Measurements from ENCODE around the gene CCDC32. TPM values are rescaled to one million over a fixed set of nuclear protein-coding genes. Genes with fewer than 3 reads are reported as not detected.

CCDC32 gene
- total RNA-seq, 6 donors from 2014 or later: 17.1 to 56.9 (median 24.1) TPM

- peaks cover 0 to 24% (median 13%) of the 10 kb centered on the region in 4 donors for H3K36me3 ChIP-seq
- H3K27ac ChIP-seq: peak within 1 kb of the TSS; percentile 68 to 79 (median 78)
- WGBS, 2 donors: 0 to 1% methylated on average over 13 to 39 of the region's 62 CpGs
- H3K27me3 ChIP-seq: peaks cover 0 to 4% (median 0%) of the 10 kb centered on the region in 4 donors
- peaks cover 15 to 22% (median 19%) of the 10 kb centered on the region in 4 donors for H3K4me1 ChIP-seq
- peak within 1 kb of the TSS; percentile 77 to 99 (median 90) for H3K4me3 ChIP-seq
- H3K9me3 ChIP-seq: no peaks in the 10 kb centered on the region
- TF ChIP-seq POLR2AphosphoS5 (IDR thresholded peaks at IDR 0.05) (peak; percentile 92), POLR2A (IDR thresholded peaks at IDR 0.05) (peak in 2 of 4 donors; percentile 85 to 90)
- TF ChIP-seq, protein P1, sequence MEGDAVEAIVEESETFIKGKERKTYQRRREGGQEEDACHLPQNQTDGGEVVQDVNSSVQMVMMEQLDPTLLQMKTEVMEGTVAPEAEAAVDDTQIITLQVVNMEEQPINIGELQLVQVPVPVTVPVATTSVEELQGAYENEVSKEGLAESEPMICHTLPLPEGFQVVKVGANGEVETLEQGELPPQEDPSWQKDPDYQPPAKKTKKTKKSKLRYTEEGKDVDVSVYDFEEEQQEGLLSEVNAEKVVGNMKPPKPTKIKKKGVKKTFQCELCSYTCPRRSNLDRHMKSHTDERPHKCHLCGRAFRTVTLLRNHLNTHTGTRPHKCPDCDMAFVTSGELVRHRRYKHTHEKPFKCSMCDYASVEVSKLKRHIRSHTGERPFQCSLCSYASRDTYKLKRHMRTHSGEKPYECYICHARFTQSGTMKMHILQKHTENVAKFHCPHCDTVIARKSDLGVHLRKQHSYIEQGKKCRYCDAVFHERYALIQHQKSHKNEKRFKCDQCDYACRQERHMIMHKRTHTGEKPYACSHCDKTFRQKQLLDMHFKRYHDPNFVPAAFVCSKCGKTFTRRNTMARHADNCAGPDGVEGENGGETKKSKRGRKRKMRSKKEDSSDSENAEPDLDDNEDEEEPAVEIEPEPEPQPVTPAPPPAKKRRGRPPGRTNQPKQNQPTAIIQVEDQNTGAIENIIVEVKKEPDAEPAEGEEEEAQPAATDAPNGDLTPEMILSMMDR (IDR thresholded peaks at IDR 0.05): no peak
- peak; percentile 94 to 96 for DNase-seq
- peak; percentile 88 to 92 for ATAC-seq (ENCODE audit: low FRiP score in 2 of 2)
Observed at GRCh38 chr15:40569129-40569953, 4.5 kb upstream of the CCDC32 start, which contains the start of gene RPUSD2. Gene RPUSD2, plus strand, starts transcription at chr15:40569299. Its CDS starts 39 bp downstream, at chr15:40569338.

DNA sequence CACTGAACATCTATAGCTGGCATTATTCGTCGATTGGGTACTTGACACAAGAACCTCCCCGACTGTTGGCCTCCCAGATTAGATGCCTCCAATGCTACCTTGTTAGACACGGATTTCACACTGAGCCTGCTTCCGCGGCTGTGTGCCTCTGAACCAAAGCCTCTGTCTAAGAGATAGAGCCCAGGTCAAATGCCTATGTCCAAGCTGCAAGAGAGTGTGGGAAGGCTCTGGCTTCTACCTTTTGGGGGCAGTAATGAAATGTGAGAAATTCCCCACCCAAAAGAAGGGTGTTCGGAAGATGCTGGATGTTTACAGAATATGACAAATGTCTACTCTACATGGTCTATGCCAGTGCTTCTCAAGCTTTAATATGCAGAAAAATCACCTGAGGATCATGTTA lies 2.3 kb upstream of the CCDC32 start:
- Histone ChIP-seq H3K27ac (no peak overlapping the region), H3K27me3 (peaks cover 0 to 4% (median 0%) of the 10 kb centered on the region in 4 donors), H3K36me3 (peaks cover 0 to 12% (median 0%) of the 10 kb centered on the region in 4 donors), H3K9me3 (no peaks in the 10 kb centered on the region), H3K4me3 (no peak overlapping the region), H3K4me1 (peaks cover 26 to 37% (median 30%) of the 10 kb centered on the region in 4 donors)
- DNase-seq (no peak), ATAC-seq (ENCODE audit: low FRiP score in 2 of 2) (no peak)
- WGBS, 2 donors: 41 to 49% methylated on average over 5 to 7 of the region's 7 CpGs
- no peak for TF ChIP-seq POLR2AphosphoS5 (IDR thresholded peaks at IDR 0.05)
- TF ChIP-seq POLR2A (IDR thresholded peaks at IDR 0.05): no peak
- no peak for TF ChIP-seq EP300 (IDR thresholded peaks at IDR 0.05)
- TF ChIP-seq, protein P1 (IDR thresholded peaks at IDR 0.05): no peak

- WGBS, 2 donors: 42 to 46% methylated on average over 18 to 19 of the region's 20 CpGs
- TF ChIP-seq EP300 (IDR thresholded peaks at IDR 0.05) (no peak), POLR2A (IDR thresholded peaks at IDR 0.05) (no peak), POLR2AphosphoS5 (IDR thresholded peaks at IDR 0.05) (no peak)
- TF ChIP-seq, protein P1 (IDR thresholded peaks at IDR 0.05): no peak
- Histone ChIP-seq H3K9me3 (no peaks in the 10 kb centered on the region), H3K36me3 (peaks cover 0 to 20% (median 0%) of the 10 kb centered on the region in 4 donors), H3K27me3 (peaks cover 0 to 4% (median 0%) of the 10 kb centered on the region in 4 donors), H3K27ac (peak overlapping the region; percentile 88 to 95 (median 92)), H3K4me1 (peaks cover 23 to 41% (median 28%) of the 10 kb centered on the region in 4 donors), H3K4me3 (peak overlapping the region; percentile 47 to 85 (median 71))
- ATAC-seq (ENCODE audit: low FRiP score in 2 of 2): no peak
- DNase-seq: no peak
Observed at GRCh38 chr15:40565333-40566238, 744 bp upstream of the CCDC32 start.

- Histone ChIP-seq H3K27me3 (peaks cover 0 to 4% (median 0%) of the 10 kb centered on the region in 4 donors), H3K4me1 (peaks cover 10 to 25% (median 16%) of the 10 kb centered on the region in 4 donors), H3K4me3 (no peak overlapping the region), H3K27ac (no peak overlapping the region), H3K36me3 (peaks cover 0 to 20% (median 0%) of the 10 kb centered on the region in 4 donors), H3K9me3 (no peaks in the 10 kb centered on the region)
- no peak for DNase-seq
- ATAC-seq (ENCODE audit: low FRiP score in 2 of 2): no peak
- TF ChIP-seq POLR2A (IDR thresholded peaks at IDR 0.05) (no peak), POLR2AphosphoS5 (IDR thresholded peaks at IDR 0.05) (no peak)
- TF ChIP-seq, protein P1 (IDR thresholded peaks at IDR 0.05): no peak
Observed at GRCh38 chr15:40563426-40563825, 1.4 kb downstream of the CCDC32 start.
